ENCODE data around the gene CFAP91. TPM values are rescaled to one million over a fixed set of nuclear protein-coding genes. Genes with fewer than 3 reads are reported as not detected.
A peak's percentile ranks its signal among the peaks of the same experiment; 100 is the strongest.

Gene CFAP91
- total and polyA plus RNA-seq, 9 of the 15 experiments (the other 6 are each of a cell fraction or from before 2014, with no cell fraction given) = not detected

DNA sequence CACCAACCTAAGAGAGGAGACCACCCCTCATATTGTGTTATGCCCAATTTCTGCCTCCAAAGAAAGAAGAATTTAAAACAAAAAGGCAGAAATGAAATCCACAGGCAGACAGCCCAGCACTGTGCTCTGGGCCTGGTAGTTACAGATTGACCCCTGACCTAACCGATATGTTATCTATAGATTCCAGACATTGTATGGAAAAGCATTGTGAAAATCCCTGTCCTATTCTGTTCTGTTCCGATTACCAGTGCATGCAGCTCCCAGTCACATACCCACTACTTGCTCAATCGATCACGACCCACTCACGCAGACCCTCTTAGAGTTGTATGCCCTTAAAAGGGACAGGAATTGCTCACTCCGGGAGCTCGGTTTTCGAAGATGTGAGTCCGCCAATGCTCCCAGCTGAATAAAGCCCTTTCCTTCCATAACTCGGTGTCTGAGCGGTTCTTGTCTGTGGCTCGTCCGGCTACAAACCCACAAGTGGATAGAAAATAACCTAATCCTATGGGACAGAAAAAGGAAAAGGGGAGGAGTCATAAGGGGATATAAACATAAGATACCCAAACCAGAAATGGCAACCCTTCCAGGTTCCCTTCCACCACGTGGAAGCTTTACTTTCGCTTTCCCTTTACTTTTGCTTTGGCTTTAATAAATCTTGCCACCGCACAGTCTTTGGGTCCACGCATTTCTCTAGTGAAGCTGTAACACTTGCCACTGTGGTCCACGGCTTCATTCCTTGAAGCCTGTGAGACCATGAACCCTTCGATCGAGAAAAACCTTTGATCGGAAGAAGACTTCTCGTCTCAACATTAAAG lies 1.7 kb upstream of the CFAP91 start (continued):
- TF ChIP-seq, protein P1, sequence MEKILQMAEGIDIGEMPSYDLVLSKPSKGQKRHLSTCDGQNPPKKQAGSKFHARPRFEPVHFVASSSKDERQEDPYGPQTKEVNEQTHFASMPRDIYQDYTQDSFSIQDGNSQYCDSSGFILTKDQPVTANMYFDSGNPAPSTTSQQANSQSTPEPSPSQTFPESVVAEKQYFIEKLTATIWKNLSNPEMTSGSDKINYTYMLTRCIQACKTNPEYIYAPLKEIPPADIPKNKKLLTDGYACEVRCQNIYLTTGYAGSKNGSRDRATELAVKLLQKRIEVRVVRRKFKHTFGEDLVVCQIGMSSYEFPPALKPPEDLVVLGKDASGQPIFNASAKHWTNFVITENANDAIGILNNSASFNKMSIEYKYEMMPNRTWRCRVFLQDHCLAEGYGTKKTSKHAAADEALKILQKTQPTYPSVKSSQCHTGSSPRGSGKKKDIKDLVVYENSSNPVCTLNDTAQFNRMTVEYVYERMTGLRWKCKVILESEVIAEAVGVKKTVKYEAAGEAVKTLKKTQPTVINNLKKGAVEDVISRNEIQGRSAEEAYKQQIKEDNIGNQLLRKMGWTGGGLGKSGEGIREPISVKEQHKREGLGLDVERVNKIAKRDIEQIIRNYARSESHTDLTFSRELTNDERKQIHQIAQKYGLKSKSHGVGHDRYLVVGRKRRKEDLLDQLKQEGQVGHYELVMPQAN (IDR thresholded peaks at IDR 0.05; ENCODE audit: borderline replicate concordance) = no peak
- TF ChIP-seq MYBL2 (IDR thresholded peaks at IDR 0.05; ENCODE audit: low read depth) = peak; percentile 26; the same call in 1 of the 2 replicates
- TF ChIP-seq MYBL2 (CRISPR knock-in tag; IDR thresholded peaks at IDR 0.05; ENCODE audit: borderline replicate concordance) = no peak
- TF ChIP-seq, protein P2, sequence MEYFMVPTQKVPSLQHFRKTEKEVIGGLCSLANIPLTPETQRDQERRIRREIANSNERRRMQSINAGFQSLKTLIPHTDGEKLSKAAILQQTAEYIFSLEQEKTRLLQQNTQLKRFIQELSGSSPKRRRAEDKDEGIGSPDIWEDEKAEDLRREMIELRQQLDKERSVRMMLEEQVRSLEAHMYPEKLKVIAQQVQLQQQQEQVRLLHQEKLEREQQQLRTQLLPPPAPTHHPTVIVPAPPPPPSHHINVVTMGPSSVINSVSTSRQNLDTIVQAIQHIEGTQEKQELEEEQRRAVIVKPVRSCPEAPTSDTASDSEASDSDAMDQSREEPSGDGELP (CRISPR knock-in tag; IDR thresholded peaks at IDR 0.05; ENCODE audit: borderline replicate concordance) = no peak
- TF ChIP-seq CBFA2T3 (IDR thresholded peaks at IDR 0.05) = peak; percentile 51
- 0 out of 2 replicates have a peak, but pooled peaks have one; percentile 22 for TF ChIP-seq CBFA2T2 (conservative IDR thresholded peaks at IDR 0.05)
- TF ChIP-seq MAFF (IDR thresholded peaks at IDR 0.05; ENCODE audit: low read length) = no peak
- TF ChIP-seq ETV5 (CRISPR knock-in tag; IDR thresholded peaks at IDR 0.05; ENCODE audit: low read depth) = no peak
- TF ChIP-seq TRIM24 (IDR thresholded peaks at IDR 0.05) = 0 out of 4 replicates have a peak, but pooled peaks of 1 of the 2 experiments have one; percentile 16
- no peak for TF ChIP-seq RNF2 (IDR thresholded peaks at IDR 0.05)
- TF ChIP-seq, protein P3, sequence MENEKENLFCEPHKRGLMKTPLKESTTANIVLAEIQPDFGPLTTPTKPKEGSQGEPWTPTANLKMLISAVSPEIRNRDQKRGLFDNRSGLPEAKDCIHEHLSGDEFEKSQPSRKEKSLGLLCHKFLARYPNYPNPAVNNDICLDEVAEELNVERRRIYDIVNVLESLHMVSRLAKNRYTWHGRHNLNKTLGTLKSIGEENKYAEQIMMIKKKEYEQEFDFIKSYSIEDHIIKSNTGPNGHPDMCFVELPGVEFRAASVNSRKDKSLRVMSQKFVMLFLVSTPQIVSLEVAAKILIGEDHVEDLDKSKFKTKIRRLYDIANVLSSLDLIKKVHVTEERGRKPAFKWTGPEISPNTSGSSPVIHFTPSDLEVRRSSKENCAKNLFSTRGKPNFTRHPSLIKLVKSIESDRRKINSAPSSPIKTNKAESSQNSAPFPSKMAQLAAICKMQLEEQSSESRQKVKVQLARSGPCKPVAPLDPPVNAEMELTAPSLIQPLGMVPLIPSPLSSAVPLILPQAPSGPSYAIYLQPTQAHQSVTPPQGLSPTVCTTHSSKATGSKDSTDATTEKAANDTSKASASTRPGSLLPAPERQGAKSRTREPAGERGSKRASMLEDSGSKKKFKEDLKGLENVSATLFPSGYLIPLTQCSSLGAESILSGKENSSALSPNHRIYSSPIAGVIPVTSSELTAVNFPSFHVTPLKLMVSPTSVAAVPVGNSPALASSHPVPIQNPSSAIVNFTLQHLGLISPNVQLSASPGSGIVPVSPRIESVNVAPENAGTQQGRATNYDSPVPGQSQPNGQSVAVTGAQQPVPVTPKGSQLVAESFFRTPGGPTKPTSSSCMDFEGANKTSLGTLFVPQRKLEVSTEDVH (IDR thresholded peaks at IDR 0.05; ENCODE audit: low read depth, partially characterized antibody) = no peak
- TF ChIP-seq PML (IDR thresholded peaks at IDR 0.05; ENCODE audit: low read length) = no peak
- no peak for TF ChIP-seq NR2C2 (CRISPR knock-in tag; IDR thresholded peaks at IDR 0.05)
- peak; percentile 34; the same call in 1 of the 2 replicates for TF ChIP-seq NR2C2 (tag; IDR thresholded peaks at IDR 0.05)
- TF ChIP-seq CTBP1 (IDR thresholded peaks at IDR 0.05; ENCODE audit: borderline replicate concordance) = no peak
- no peak for TF ChIP-seq TAF9B (IDR thresholded peaks at IDR 0.05; ENCODE audit: partially characterized antibody)
- no peak for TF ChIP-seq ELF1 (tag; IDR thresholded peaks at IDR 0.05)
- no peak for TF ChIP-seq IRF2 (CRISPR knock-in tag; IDR thresholded peaks at IDR 0.05)
